Bone marrow (tissue), 2 donors: Measurements from ENCODE around the gene CDH4.

Experiments used
- DNase-seq, 2 donors: peaks; one replicate each; lab custom pipeline; 2025; lab: John Stamatoyannopoulos, UW

Gene CDH4

GRCh38 chr20:61328911-61329558 lies 77.0 kb downstream of the CDH4 start:
- DNase-seq: peak in 1 of 2 donors; percentile 47

- no peak for DNase-seq
Observed at GRCh38 chr20:61330441-61330840, 78.4 kb downstream of the CDH4 start.

GRCh38 chr20:61331543-61331942 lies 79.5 kb downstream of the CDH4 start:
- no peak for DNase-seq

GRCh38 chr20:61332016-61332975 lies 80.2 kb downstream of the CDH4 start:
- no peak for DNase-seq

- DNase-seq: no peak
Observed at GRCh38 chr20:61333484-61334108, 81.5 kb downstream of the CDH4 start.

- no peak for DNase-seq
Observed at GRCh38 chr20:61340157-61340556, 88.1 kb downstream of the CDH4 start.

GRCh38 chr20:61341605-61342004 lies 89.5 kb downstream of the CDH4 start:
- DNase-seq: no peak

GRCh38 chr20:61343934-61344333 lies 91.9 kb downstream of the CDH4 start:
- no peak for DNase-seq

GRCh38 chr20:61345656-61346055 lies 93.6 kb downstream of the CDH4 start:
- DNase-seq: no peak

GRCh38 chr20:61346996-61347395 lies 94.9 kb downstream of the CDH4 start:
- no peak for DNase-seq

GRCh38 chr20:61347443-61347842 lies 95.4 kb downstream of the CDH4 start:
- DNase-seq: no peak

GRCh38 chr20:61349447-61350165 lies 97.5 kb downstream of the CDH4 start:
- DNase-seq: no peak

GRCh38 chr20:61350500-61351250 lies 98.6 kb downstream of the CDH4 start:
- no peak for DNase-seq

- DNase-seq: no peak
Observed at GRCh38 chr20:61352346-61353260, 100.5 kb downstream of the CDH4 start.

GRCh38 chr20:61353261-61354000 lies 101.4 kb downstream of the CDH4 start:
- DNase-seq: no peak

- no peak for DNase-seq
Observed at GRCh38 chr20:61354001-61354390, 101.9 kb downstream of the CDH4 start.

GRCh38 chr20:61354501-61354900 lies 102.4 kb downstream of the CDH4 start:
- DNase-seq: no peak

- no peak for DNase-seq
Observed at GRCh38 chr20:61354901-61355495, 102.9 kb downstream of the CDH4 start.

GRCh38 chr20:61355585-61355984 lies 103.5 kb downstream of the CDH4 start:
- no peak for DNase-seq
